ENCODE data around the gene ABCA2.

ABCA2 gene

GRCh38 chr9:137014166-137014565, 13.9 kb downstream of the ABCA2 start:
- ChIA-PET CTCF (interaction anchor here (0.9 to 1.3 kb wide), 2 partner anchors 12 to 21 kb away, joined by 3 read pairs; no protein-coding TSS in a partner anchor), POLR2A (no interaction called here)
- TF ChIP-seq CTCF (IDR thresholded peaks at IDR 0.05; ENCODE audit: control extremely low read depth, extremely low read depth, low read depth, missing control alignments): no peak
- no peak for DNase-seq (ENCODE audit: extremely low spot score)

GRCh38 chr9:137013571-137013940, 14.5 kb downstream of the ABCA2 start:
- no peak for TF ChIP-seq CTCF (IDR thresholded peaks at IDR 0.05; ENCODE audit: control extremely low read depth, extremely low read depth, low read depth, missing control alignments)
- ChIA-PET CTCF (no interaction called here), POLR2A (no interaction called here)
- no peak for DNase-seq (ENCODE audit: extremely low spot score)

GRCh38 chr9:137012694-137013570, 15.1 kb downstream of the ABCA2 start:
- ChIA-PET POLR2A (no interaction called here), CTCF (interaction anchor here (2.3 kb wide), 1 partner anchor 16 kb away, joined by 9 read pairs; no protein-coding TSS in a partner anchor)
- no peak for DNase-seq (ENCODE audit: extremely low spot score)
- TF ChIP-seq CTCF (IDR thresholded peaks at IDR 0.05; ENCODE audit: control extremely low read depth, extremely low read depth, low read depth, missing control alignments): no peak

- ChIA-PET POLR2A (no interaction called here), CTCF (interaction anchor here (1.0 to 2.3 kb wide), 3 partner anchors 17 to 37 kb away, joined by 3 to 9 read pairs (median 6); no protein-coding TSS in a partner anchor)
- no peak for DNase-seq (ENCODE audit: extremely low spot score)
- TF ChIP-seq CTCF (IDR thresholded peaks at IDR 0.05; ENCODE audit: control extremely low read depth, extremely low read depth, low read depth, missing control alignments): no peak
Observed at GRCh38 chr9:137011907-137012675, 15.9 kb downstream of the ABCA2 start.

- POLR2A ChIA-PET: no interaction called here
- CTCF ChIA-PET: interaction anchor here (1.0 to 2.3 kb wide), 3 partner anchors 18 to 38 kb away, joined by 3 to 9 read pairs (median 6); no protein-coding TSS in a partner anchor
- DNase-seq (ENCODE audit: extremely low spot score): no peak
- TF ChIP-seq CTCF (IDR thresholded peaks at IDR 0.05; ENCODE audit: control extremely low read depth, extremely low read depth, low read depth, missing control alignments): no peak
Observed at GRCh38 chr9:137011156-137011555, 16.9 kb downstream of the ABCA2 start.

GRCh38 chr9:137009938-137010732, 17.9 kb downstream of the ABCA2 start:
- DNase-seq (ENCODE audit: extremely low spot score): no peak
- POLR2A ChIA-PET: no interaction called here
- TF ChIP-seq CTCF (IDR thresholded peaks at IDR 0.05; ENCODE audit: control extremely low read depth, extremely low read depth, low read depth, missing control alignments): no peak
- CTCF ChIA-PET: interaction anchor here (1.2 kb wide), 1 partner anchor 19 kb away, joined by 3 read pairs; no protein-coding TSS in a partner anchor
